Hepatocyte (in vitro differentiated cells): ENCODE results near the gene LIN7C. TPM values are rescaled to one million over a fixed set of nuclear protein-coding genes. Genes with fewer than 3 reads are reported as not detected.

Experiments
- DNase-seq: peaks from one replicate; pipeline ENCODE4 v3.0.0-alpha.2; 2016; ENCODE audit warnings: low spot score
- H2AFZ ChIP-seq: fragments of 200-600 bp; sonication (generic); 2 replicates; pipeline ENCODE4 v1.6.0; 2016; ENCODE audit warnings: antibody characterized with exemption, mild to moderate bottlenecking
- H3K27ac ChIP-seq: fragments of 200-600 bp; sonication (generic); 2 replicates; pipeline ENCODE4 v1.5.1; 2016; ENCODE audit warnings: mild to moderate bottlenecking
- H3K27me3 ChIP-seq: fragments of 200-600 bp; sonication (generic); 2 replicates; pipeline ENCODE4 v1.6.1; 2016
- H3K36me3 ChIP-seq: fragments of 200-600 bp; sonication (generic); replicated peaks from 2 replicates; pipeline ENCODE4 v1.5.1; 2016; ENCODE audit warnings: low read depth; ENCODE audit not compliant: insufficient read depth
- H3K4me1 ChIP-seq: fragments of 200-600 bp; sonication (generic); 2 replicates; pipeline ENCODE4 v1.5.1; 2016; ENCODE audit warnings: mild to moderate bottlenecking, moderate library complexity; ENCODE audit not compliant: insufficient read depth
- H3K4me2 ChIP-seq: fragments of 200-600 bp; sonication (generic); 2 replicates; pipeline ENCODE4 v1.6.0; 2016
- H3K4me3 ChIP-seq: fragments of 200-600 bp; sonication (generic); 2 replicates; pipeline ENCODE4 v1.5.1; 2016; ENCODE audit warnings: mild to moderate bottlenecking
- H3K79me2 ChIP-seq: fragments of 200-600 bp; sonication (generic); 2 replicates; pipeline ENCODE4 v1.6.0; 2017; ENCODE audit warnings: mild to moderate bottlenecking
- H3K9me2 ChIP-seq: fragments of 200-600 bp; sonication (generic); replicated peaks from 2 replicates; pipeline ENCODE4 v1.6.0; 2017; ENCODE audit warnings: mild to moderate bottlenecking; ENCODE audit not compliant: insufficient read depth
- H3K9me3 ChIP-seq: fragments of 200-600 bp; sonication (generic); 2 replicates; pipeline ENCODE4 v1.5.1; 2016; ENCODE audit warnings: low read depth, mild to moderate bottlenecking
- H4K20me1 ChIP-seq: fragments of 200-600 bp; sonication (generic); 2 replicates; pipeline ENCODE4 v1.6.0; 2016; ENCODE audit warnings: mild to moderate bottlenecking; ENCODE audit not compliant: insufficient read depth, poor library complexity, severe bottlenecking
- EZH2 ChIP-seq: fragments of 200-600 bp; sonication (generic); IDR thresholded peaks from 2 replicates; pipeline ENCODE4 v1.6.1; 2016; ENCODE audit warnings: antibody characterized with exemption, mild to moderate bottlenecking, borderline replicate concordance
- EZH2phosphoT487 ChIP-seq: fragments of 200-600 bp; sonication (generic); IDR thresholded peaks from one replicate; pipeline ENCODE4 v1.6.1; 2018; ENCODE audit warnings: antibody characterized with exemption, mild to moderate bottlenecking, low read depth, moderate library complexity; ENCODE audit not compliant: unreplicated experiment, severe bottlenecking
- WGBS: methylation state at CpG from one replicate; pipeline ENCODE4 v1.1.6; 2016; ENCODE audit warnings: low lambda C conversion rate; ENCODE audit errors: missing lambda C conversion rate; 5-methylcytosine and 5-hydroxymethylcytosine counted together
- polyA plus RNA-seq: library from polyadenylated mRNA; unstranded; fragments of >200 nt; fragmentation: Nextera tagmentation; extraction: Ambion mirVana; gene quantifications from 2 replicates; pipeline ENCODE4 v1.2.1, GENCODE V29; 2016
- total RNA-seq: library from RNA; depleted of rRNA; stranded (reverse); fragments of >200 nt; gene quantifications from 2 replicates; pipeline ENCODE4 v1.2.3, GENCODE V29; 2014
- TF ChIP-seq, protein P1 (sequence below): fragments of 200-600 bp; sonication (generic); IDR thresholded peaks from 2 replicates; pipeline ENCODE4 v1.5.1; 2016; ENCODE audit warnings: antibody characterized with exemption, mild to moderate bottlenecking; ENCODE audit not compliant: poor library complexity

The LIN7C gene, protein sequence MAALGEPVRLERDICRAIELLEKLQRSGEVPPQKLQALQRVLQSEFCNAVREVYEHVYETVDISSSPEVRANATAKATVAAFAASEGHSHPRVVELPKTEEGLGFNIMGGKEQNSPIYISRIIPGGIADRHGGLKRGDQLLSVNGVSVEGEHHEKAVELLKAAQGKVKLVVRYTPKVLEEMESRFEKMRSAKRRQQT
- 52.9 and 55.5 TPM in 2 replicates for total RNA-seq
- 22.4 and 23.5 TPM in 2 replicates for polyA plus RNA-seq

- H3K27ac ChIP-seq: peak within 1 kb of the TSS; percentile 94
- TF ChIP-seq, protein P1, sequence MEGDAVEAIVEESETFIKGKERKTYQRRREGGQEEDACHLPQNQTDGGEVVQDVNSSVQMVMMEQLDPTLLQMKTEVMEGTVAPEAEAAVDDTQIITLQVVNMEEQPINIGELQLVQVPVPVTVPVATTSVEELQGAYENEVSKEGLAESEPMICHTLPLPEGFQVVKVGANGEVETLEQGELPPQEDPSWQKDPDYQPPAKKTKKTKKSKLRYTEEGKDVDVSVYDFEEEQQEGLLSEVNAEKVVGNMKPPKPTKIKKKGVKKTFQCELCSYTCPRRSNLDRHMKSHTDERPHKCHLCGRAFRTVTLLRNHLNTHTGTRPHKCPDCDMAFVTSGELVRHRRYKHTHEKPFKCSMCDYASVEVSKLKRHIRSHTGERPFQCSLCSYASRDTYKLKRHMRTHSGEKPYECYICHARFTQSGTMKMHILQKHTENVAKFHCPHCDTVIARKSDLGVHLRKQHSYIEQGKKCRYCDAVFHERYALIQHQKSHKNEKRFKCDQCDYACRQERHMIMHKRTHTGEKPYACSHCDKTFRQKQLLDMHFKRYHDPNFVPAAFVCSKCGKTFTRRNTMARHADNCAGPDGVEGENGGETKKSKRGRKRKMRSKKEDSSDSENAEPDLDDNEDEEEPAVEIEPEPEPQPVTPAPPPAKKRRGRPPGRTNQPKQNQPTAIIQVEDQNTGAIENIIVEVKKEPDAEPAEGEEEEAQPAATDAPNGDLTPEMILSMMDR: no peak
- TF ChIP-seq EZH2phosphoT487 (no peak), EZH2 (no peak)
- no peaks in the 10 kb centered on the region for H3K27me3 ChIP-seq
- H3K4me1 ChIP-seq: peaks cover 15% of the 10 kb centered on the region
- peak within 1 kb of the TSS; percentile 62 for H3K4me3 ChIP-seq
- peak within 1 kb of the TSS; percentile 82 for H3K4me2 ChIP-seq
- no peaks in the 10 kb centered on the region for H3K36me3 ChIP-seq
- peaks cover 19% of the 10 kb centered on the region for H4K20me1 ChIP-seq
- no peaks in the 10 kb centered on the region for H3K9me2 ChIP-seq
- peak; percentile 98 for DNase-seq
- WGBS: under 1% methylated on average over 60 of the region's 60 CpGs
- no peaks in the 10 kb centered on the region for H3K9me3 ChIP-seq
- peak within 1 kb of the TSS; percentile 94 for H2AFZ ChIP-seq
- H3K79me2 ChIP-seq: peaks cover 60% of the 10 kb centered on the region
Measured at GRCh38 chr11:27506200-27507182, at the start of gene LIN7C. LIN7C (minus strand) TSS chr11:27506769; CDS start chr11:27506752, 17 bp downstream.

GRCh38 chr11:27555264-27555663 is 48.7 kb upstream of the LIN7C start:
- WGBS: 86% methylated on average over 1 of the region's 1 CpG

GRCh38 chr11:27553186-27553585 is 46.6 kb upstream of the LIN7C start:
- H3K79me2 ChIP-seq: no peaks in the 10 kb centered on the region
- H3K27ac ChIP-seq: no peak overlapping the region
- no peaks in the 10 kb centered on the region for H3K27me3 ChIP-seq
- no peaks in the 10 kb centered on the region for H3K4me1 ChIP-seq
- no peak overlapping the region for H3K4me2 ChIP-seq
- no peaks in the 10 kb centered on the region for H3K9me3 ChIP-seq
- H3K4me3 ChIP-seq: no peak overlapping the region
- H4K20me1 ChIP-seq: no peaks in the 10 kb centered on the region
- no peak overlapping the region for H2AFZ ChIP-seq
- no peaks in the 10 kb centered on the region for H3K36me3 ChIP-seq
- 88% methylated on average over 3 of the region's 3 CpGs for WGBS
- no peak for TF ChIP-seq EZH2phosphoT487
- TF ChIP-seq, protein P1: no peak
- H3K9me2 ChIP-seq: no peaks in the 10 kb centered on the region
- DNase-seq: no peak

More at GRCh38 chr11:27555264-27555663, 48.7 kb upstream of the LIN7C start:
- H3K79me2 ChIP-seq: no peaks in the 10 kb centered on the region
- no peak for DNase-seq
- H3K4me2 ChIP-seq: no peak overlapping the region
- H3K4me1 ChIP-seq: no peaks in the 10 kb centered on the region
- H3K9me2 ChIP-seq: no peaks in the 10 kb centered on the region
- H3K4me3 ChIP-seq: no peak overlapping the region
- no peak overlapping the region for H3K27ac ChIP-seq
- TF ChIP-seq EZH2: no peak
- no peak for TF ChIP-seq EZH2phosphoT487
- TF ChIP-seq, protein P1: no peak
- no peaks in the 10 kb centered on the region for H4K20me1 ChIP-seq
- no peaks in the 10 kb centered on the region for H3K27me3 ChIP-seq
- no peak overlapping the region for H2AFZ ChIP-seq
- no peaks in the 10 kb centered on the region for H3K9me3 ChIP-seq
- H3K36me3 ChIP-seq: no peaks in the 10 kb centered on the region
